ENCODE results near the gene DHH.
"Not testable (repeated sequence)": the region's sequence is repeated elsewhere in the genome, so short reads cannot be mapped to it uniquely, and the experiment has no call there.

Gene DHH

GRCh38 chr12:49094160-49094974, at the start of gene DHH:
DHH (minus strand) TSS chr12:49094801; CDS start chr12:49094512, 289 bp downstream.
- no peak for DNase-seq (ENCODE audit: low spot score)

GRCh38 chr12:49144384-49144783, 49.8 kb upstream of the DHH start:
- DNase-seq (ENCODE audit: low spot score) = no peak

- no peak for DNase-seq (ENCODE audit: low spot score)
Observed at GRCh38 chr12:49138999-49139398, 44.4 kb upstream of the DHH start.

GRCh38 chr12:49138587-49138986, 44.0 kb upstream of the DHH start:
- no peak for DNase-seq (ENCODE audit: low spot score)

GRCh38 chr12:49137476-49137875, 42.9 kb upstream of the DHH start:
- DNase-seq (ENCODE audit: low spot score) = no peak

- not testable (repeated sequence) for DNase-seq (ENCODE audit: low spot score)
Observed at GRCh38 chr12:49136997-49137396, 42.4 kb upstream of the DHH start.

GRCh38 chr12:49133590-49133989, 39.0 kb upstream of the DHH start:
- no peak for DNase-seq (ENCODE audit: low spot score)

- DNase-seq (ENCODE audit: low spot score) = no peak
Observed at GRCh38 chr12:49133014-49133413, 38.4 kb upstream of the DHH start.

- no peak for DNase-seq (ENCODE audit: low spot score)
Observed at GRCh38 chr12:49131894-49132461, 37.4 kb upstream of the DHH start.

- DNase-seq (ENCODE audit: low spot score) = peak; percentile 99
Observed at GRCh38 chr12:49131051-49131893, 36.7 kb upstream of the DHH start, which contains the start of gene TUBA1B. TUBA1B (minus strand) TSS chr12:49131395; CDS start chr12:49131300, 95 bp downstream.

- peak; percentile 90 for DNase-seq (ENCODE audit: low spot score)
Observed at GRCh38 chr12:49130151-49131050, 35.8 kb upstream of the DHH start.

GRCh38 chr12:49129332-49130150, 34.9 kb upstream of the DHH start:
- no peak for DNase-seq (ENCODE audit: low spot score)

- DNase-seq (ENCODE audit: low spot score) = not testable (repeated sequence)
Observed at GRCh38 chr12:49127971-49128370, 33.4 kb upstream of the DHH start.

GRCh38 chr12:49126852-49127763, 32.5 kb upstream of the DHH start:
- DNase-seq (ENCODE audit: low spot score) = no peak

- DNase-seq (ENCODE audit: low spot score) = peak; percentile 73
Observed at GRCh38 chr12:49121047-49121696, 26.6 kb upstream of the DHH start.

GRCh38 chr12:49111206-49111605, 16.6 kb upstream of the DHH start:
- peak; percentile 8 for DNase-seq (ENCODE audit: low spot score)

- peak; percentile 97 for DNase-seq (ENCODE audit: low spot score)
Observed at GRCh38 chr12:49110464-49111155, 16.0 kb upstream of the DHH start, which contains the start of gene LMBR1L. LMBR1L (minus strand) TSS chr12:49110847; CDS start chr12:49110555, 292 bp downstream.
